HepG2 (cell line): ENCODE data around the gene BRD1. TPM values are rescaled to one million over a fixed set of nuclear protein-coding genes. Genes with fewer than 3 reads are reported as not detected.

Experiments
- AKAP8 ChIP-seq: sonication (generic); formaldehyde crosslinking; IDR thresholded peaks from 2 replicates; pipeline ENCODE4 v1.5.1; 2020; ENCODE audit warnings: mild to moderate bottlenecking, missing genetic modification reagents
- ARID5B ChIP-seq: IDR thresholded peaks from 2 replicates; pipeline ENCODE4 v1.4.0; 2020; ENCODE audit warnings: mild to moderate bottlenecking, missing genetic modification reagents
- RXRA ChIP-seq: sonication (generic); formaldehyde crosslinking; IDR thresholded peaks from 2 replicates; pipeline ENCODE4 v1.5.1; 2020; ENCODE audit warnings: missing genetic modification reagents
- SRF ChIP-seq: IDR thresholded peaks from 2 replicates; pipeline ENCODE4 v1.6.1; 2011; ENCODE audit warnings: mild to moderate bottlenecking, low read depth, low read length, moderate library complexity
- STAG1 ChIP-seq: sonication (generic); formaldehyde crosslinking; IDR thresholded peaks from 2 replicates; pipeline ENCODE4 v1.4.0; 2020; ENCODE audit warnings: missing genetic modification reagents
- TRAFD1 ChIP-seq: sonication (generic); formaldehyde crosslinking; IDR thresholded peaks from 2 replicates; pipeline ENCODE4 v1.5.1; 2020; ENCODE audit warnings: missing genetic modification reagents, mild to moderate bottlenecking, borderline replicate concordance
- ZBTB2 ChIP-seq: sonication (generic); formaldehyde crosslinking; IDR thresholded peaks from 2 replicates; pipeline ENCODE4 v1.8.0; 2022; ENCODE audit warnings: low read depth, missing genetic modification reagents
- ZBTB4 ChIP-seq: sonication (generic); formaldehyde crosslinking; IDR thresholded peaks from 2 replicates; pipeline ENCODE4 v1.4.0; 2020; ENCODE audit warnings: missing genetic modification reagents, mild to moderate bottlenecking, borderline replicate concordance
- polyA plus RNA-seq, 8 experiments: library from polyadenylated mRNA; depleted of rRNA in 3 of 8; stranded (reverse) in 7 of 8; unstranded in 1 of 8; fragments of >200 nt; fragmentation: Illumina TruSeq in 4 of 8; extraction: Trizol in 4 of 8; gene quantifications; 2 replicates each; pipeline versions ENCODE4 v1.2.1 to v1.2.3, GENCODE V29; 2011 to 2016; ENCODE audit warnings: low read depth in 4 of 8, missing spikeins in 1 of 8, mixed read lengths in 1 of 8; ENCODE audit not compliant: insufficient read depth in 1 of 8
- total RNA-seq, 5 experiments: library from RNA; depleted of rRNA; stranded (reverse); fragments of >200 nt; fragmentation: Illumina TruSeq; extraction: Trizol; gene quantifications; 2 replicates each; pipeline ENCODE4 v1.2.3, GENCODE V29; 2016; ENCODE audit warnings: low read depth in 1 of 5

BRD1 gene
- total and polyA plus RNA-seq, 2 of the 13 experiments (the other 11 are each of a cell fraction or from before 2014, with no cell fraction given): 5.1 to 12.0 TPM

DNA sequence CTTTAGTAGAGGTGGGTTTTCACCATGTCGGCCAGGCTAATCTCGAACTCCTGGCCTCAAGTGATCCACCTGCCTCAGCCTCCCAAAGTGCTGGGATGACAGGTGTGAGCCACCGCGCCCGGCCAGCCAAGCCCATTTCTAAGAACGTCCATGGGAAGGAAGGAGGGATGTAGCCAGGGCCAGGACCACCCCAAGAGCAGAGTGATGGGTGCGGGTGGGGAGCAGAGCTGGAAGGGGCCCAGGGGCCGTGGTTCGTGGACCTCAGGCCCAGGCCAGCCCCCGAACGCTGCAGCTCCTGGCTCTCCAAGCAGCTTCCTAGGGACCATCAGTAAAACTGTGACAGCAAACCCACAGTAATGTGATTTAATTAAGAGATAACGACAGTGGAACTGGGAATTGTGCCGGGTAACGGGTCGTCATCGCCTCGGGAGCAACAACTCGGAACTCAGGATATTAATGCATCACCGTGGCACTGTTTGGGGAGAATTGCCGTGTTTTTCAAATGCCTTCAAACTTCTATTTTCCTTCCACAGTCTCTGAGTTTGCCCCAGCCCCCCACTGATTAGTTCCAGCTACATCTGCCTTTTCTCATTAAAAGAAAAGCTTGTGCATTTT, 74.3 kb downstream of the BRD1 start (continued):
- TF ChIP-seq ARID5B (no peak), ZBTB2 (no peak), ZBTB4 (CRISPR knock-in tag) (no peak), STAG1 (CRISPR knock-in tag) (no peak), RXRA (CRISPR knock-in tag) (no peak), SRF (no peak), AKAP8 (CRISPR knock-in tag) (no peak), TRAFD1 (CRISPR knock-in tag) (no peak)
- TF ChIP-seq, all 625 proteins: peak for 0
